ENCODE results near the gene RERGL. TPM values are rescaled to one million over a fixed set of nuclear protein-coding genes. Genes with fewer than 3 reads are reported as not detected.
"Not testable (repeated sequence)": the region's sequence is repeated elsewhere in the genome, so short reads cannot be mapped to it uniquely, and the experiment has no call there.

Gene RERGL, protein sequence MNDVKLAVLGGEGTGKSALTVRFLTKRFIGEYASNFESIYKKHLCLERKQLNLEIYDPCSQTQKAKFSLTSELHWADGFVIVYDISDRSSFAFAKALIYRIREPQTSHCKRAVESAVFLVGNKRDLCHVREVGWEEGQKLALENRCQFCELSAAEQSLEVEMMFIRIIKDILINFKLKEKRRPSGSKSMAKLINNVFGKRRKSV
- 3.3 TPM for total RNA-seq

GRCh38 chr12:18090093-18090492 is at the start of gene RERGL:
Gene RERGL (minus strand): TSS chr12:18090193. CDS start chr12:18090140, 53 bp downstream.
- no peak for DNase-seq (ENCODE audit: low spot score)

DNA sequence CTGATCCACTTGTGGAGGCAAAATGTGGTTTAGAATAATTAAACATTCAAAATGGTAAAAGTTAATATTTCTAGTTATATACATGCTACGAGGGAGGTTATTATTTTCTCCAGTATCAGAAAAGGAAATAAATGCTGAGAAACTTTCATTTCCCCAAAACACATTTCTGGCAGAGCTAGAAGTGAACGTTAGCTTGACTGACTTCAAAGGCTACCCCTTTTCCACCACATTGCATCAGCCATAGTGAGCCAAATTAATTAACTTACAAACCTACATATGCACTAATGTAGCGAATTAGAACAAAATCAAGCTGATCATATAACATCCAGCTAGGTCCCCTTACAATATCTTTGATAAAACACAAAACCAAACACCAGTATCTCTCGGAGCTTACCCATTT is 49.3 kb upstream of the RERGL start:
- no peak for DNase-seq (ENCODE audit: low spot score)

GRCh38 chr12:18135509-18135908 is 45.5 kb upstream of the RERGL start:
- no peak for DNase-seq (ENCODE audit: low spot score)

- DNase-seq (ENCODE audit: low spot score), result no peak
Measured at GRCh38 chr12:18135086-18135485, 45.1 kb upstream of the RERGL start.

GRCh38 chr12:18130851-18131250 is 40.9 kb upstream of the RERGL start:
- DNase-seq (ENCODE audit: low spot score), result no peak

- DNase-seq (ENCODE audit: low spot score), result no peak
Measured at GRCh38 chr12:18123707-18124106, 33.7 kb upstream of the RERGL start.

GRCh38 chr12:18120899-18121298 is 30.9 kb upstream of the RERGL start:
- DNase-seq (ENCODE audit: low spot score), result no peak

GRCh38 chr12:18108611-18109010 is 18.6 kb upstream of the RERGL start:
- DNase-seq (ENCODE audit: low spot score), result peak; percentile 10

- no peak for DNase-seq (ENCODE audit: low spot score)
Measured at GRCh38 chr12:18103624-18104023, 13.6 kb upstream of the RERGL start.

DNA sequence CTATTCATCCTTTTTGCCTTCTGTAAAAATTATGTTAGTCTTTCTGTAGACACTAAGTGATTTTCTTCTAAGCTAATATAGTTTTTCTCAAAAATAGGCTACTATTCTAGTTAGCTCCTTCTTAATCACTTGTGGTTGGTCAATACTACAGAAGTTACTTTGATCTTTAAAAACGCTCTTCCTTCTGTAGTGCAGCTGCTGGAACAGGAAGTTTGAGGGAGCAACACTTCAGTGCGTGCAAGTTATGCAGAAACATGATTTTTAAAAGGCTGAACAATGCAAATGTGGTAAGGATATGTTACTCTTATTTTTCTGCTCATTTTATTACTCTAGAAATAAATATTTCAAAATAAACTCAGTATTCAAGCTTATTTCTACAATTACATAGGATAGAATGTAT is 11.1 kb upstream of the RERGL start:
- DNase-seq (ENCODE audit: low spot score), result no peak

DNA sequence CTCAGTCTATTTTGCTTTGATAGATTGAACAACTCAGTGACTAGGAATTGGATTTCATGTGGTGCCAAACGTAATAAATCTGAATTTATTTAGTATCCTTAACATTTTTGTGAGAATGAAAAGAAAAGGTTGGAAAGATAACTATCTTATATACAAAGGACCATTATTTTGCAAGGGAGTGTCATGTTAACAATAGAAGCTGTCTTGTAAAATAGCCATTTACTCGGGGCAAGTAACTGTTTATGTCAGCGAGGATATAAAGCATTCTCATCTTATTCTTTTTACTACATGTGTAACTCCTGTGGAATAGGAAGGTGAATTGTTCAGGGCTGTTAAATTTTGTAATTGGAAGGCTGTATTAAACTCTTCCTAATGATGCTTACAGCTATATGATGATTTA is 5.9 kb downstream of the RERGL start:
- DNase-seq (ENCODE audit: low spot score), result no peak

GRCh38 chr12:18079541-18080246 is 10.3 kb downstream of the RERGL start:
- DNase-seq (ENCODE audit: low spot score), result no peak

DNA sequence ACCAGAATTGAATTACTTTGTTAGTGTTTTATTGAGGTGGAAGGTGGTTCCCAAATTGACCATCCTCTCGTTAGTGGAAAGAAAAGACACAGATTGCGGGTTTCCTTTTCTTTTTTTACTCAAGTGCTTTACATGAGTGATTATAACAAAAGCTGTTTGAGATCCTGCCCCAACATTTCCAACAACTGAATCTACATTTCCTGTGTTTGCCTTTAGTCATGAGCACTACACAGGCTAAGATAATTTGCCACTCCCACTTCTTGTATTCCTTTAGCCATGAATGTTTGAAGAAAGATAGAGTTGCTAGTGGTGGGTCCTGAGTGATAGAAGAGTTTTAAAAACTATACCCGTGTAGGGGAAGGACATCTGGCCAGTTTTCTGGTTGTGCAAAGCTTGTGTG is 16.0 kb downstream of the RERGL start:
- DNase-seq (ENCODE audit: low spot score), result no peak

- DNase-seq (ENCODE audit: low spot score), result no peak
Measured at GRCh38 chr12:18072723-18073122, 17.3 kb downstream of the RERGL start.

DNA sequence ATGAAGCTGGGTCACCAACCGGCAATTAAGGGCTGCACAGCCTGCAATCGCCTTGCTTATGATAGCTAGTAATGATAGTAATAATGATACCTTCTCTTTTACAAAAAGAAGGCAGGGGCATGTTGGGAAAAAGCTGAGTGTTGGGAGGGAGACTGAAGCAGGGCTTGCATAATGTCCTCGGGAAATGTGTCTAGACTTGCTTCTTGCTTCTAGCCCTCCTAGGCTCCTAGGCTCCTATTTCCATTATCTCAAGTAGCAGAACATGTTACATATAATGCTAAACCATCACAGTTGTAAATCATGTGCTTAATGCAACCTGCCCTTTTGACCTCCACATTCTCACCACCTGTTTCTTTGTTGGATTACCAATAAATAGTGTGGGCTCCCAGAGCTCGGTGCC is 18.7 kb downstream of the RERGL start:
- no peak for DNase-seq (ENCODE audit: low spot score)

DNA sequence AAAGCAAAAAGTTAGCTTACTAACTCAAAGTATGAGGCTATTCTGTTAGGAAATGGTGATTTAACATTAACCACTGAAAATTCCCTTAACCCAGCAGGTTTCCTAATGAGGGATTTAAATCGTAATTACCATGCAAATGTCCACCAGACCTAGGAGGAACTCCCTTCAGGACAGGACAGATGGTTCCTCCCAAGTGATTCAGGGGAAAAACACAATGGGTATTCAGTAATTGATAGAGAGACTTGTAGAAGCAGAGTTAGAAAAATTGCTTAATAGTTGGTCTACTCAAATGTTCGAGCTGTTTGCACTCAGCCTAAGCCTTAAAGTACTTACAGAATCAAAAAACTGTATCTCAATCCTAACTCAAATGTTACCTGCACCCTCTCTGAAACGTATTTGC is 21.6 kb downstream of the RERGL start:
- no peak for DNase-seq (ENCODE audit: low spot score)

DNA sequence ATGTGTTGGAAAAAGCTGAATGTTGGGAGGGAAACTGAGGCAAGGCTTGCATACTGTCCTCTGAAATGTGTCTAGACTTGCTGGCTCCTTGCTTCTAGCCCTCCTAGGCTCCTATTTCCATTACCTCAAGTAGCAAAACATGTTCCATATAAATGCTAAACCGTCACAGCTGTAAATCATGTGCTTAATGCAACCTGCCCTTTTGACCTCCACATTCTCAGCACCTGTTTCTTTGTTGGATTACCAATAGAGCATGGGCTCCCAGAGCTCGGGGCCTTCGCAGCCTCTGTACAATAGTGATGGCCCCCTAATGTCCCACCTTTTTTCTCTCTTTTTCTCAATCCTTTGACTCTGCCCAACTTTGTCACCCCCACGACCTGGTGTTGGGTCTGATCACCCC is 23.3 kb downstream of the RERGL start:
- DNase-seq (ENCODE audit: low spot score), result no peak

DNA sequence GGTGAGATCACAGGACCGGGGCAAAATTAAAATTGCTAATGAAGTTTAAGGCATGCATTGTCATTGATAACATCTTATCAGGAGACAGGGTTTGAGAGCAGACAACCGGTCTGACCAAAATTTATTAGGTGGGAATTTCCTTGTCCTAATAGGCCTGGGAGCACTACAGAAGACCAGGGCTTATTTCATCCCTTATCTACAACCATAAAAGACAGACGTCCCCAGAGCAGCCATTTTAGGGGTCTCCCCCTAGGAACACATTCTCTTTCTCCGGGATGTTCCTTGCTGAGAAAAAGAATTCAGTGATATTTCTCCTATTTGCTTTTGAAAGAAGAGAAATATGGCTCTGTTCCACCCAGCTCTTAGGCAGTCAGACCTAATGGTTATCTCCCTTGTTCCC is 27.1 kb downstream of the RERGL start:
- not testable (repeated sequence) for DNase-seq (ENCODE audit: low spot score)

DNA sequence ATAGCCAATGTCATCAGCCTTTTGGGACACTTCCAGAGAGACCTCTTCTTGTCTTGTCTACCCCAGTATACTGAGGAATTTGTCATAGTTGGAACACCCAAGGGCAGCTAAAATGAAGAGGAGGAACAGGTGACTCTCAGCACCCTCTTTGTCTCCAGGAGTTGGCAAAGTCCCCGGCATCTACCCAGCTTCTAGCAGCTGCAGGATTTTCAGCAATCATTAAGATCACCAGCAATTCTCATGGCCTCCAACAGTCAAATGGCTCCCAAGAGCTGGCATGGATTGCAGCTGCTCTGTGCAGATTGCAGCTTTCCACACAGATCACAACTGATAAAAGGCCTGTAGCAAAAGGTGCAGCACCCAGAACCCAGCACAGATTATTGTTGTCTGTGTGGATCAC is 32.9 kb downstream of the RERGL start:
- DNase-seq (ENCODE audit: low spot score), result no peak

DNA sequence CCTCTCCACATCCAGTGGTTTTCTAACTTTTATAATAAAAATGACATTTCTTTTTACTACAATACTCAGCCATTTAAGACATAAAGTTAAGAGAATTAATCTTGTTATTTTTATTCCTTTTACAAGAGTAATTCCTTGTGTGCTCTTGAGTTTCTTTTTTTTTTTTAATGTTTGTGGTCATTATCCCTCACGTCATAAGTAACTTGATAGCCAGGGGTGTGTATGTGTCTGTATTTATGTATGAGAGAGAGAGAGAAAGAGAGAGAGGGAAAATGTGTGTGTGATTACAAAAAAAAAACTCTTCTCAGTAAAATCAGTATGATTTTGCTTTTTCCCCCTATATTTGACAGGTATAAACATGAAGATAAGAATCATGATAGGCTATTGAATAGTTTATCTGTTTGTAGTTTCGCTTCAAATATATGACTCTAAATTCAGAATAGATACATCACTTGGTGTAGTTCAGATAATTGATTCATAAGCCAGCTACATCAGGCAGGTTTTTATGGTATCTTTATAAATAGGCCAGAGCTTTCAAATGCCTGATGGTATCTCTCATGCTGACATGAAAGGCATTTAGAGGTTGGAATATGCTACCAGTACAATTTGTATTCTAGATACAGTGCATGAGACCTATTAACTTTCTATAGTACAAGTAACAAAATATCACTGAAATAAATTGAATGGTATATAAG is 34.9 kb downstream of the RERGL start:
- no peak for DNase-seq (ENCODE audit: low spot score)

DNA sequence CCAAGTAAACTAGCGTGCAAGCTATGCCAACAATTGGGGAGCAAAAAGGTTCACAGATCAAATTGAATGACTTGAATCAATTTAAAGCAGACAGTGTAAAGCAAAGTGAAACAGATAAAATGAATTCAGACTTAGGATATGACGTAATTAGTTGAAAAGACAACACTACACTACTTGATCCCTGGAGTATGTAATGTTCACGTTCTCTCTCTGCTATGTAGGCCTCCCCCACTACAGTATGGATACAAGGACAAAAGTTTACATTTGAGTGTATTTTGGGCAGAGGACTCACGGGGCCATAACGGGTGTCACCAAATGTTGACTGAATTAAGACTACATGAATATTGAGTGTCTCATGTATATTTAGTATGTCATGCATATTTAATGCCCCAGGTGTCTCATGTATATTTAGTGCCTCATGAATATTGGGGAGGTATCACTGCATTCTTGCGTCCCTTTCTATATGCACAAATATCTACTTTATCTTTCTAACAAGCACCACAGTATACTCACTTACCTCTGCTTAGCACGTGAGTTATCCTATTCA is 44.5 kb downstream of the RERGL start:
- DNase-seq (ENCODE audit: low spot score), result no peak

- DNase-seq (ENCODE audit: low spot score), result not testable (repeated sequence)
Measured at GRCh38 chr12:18040060-18040742, 49.8 kb downstream of the RERGL start.

Measured in mucosa of gallbladder (tissue), 1 donor.